Measurements from ENCODE around the gene ANKMY1.

GRCh38 chr2:240506406-240507059 lies 51.3 kb downstream of the ANKMY1 start:
- TF ChIP-seq, protein P1, sequence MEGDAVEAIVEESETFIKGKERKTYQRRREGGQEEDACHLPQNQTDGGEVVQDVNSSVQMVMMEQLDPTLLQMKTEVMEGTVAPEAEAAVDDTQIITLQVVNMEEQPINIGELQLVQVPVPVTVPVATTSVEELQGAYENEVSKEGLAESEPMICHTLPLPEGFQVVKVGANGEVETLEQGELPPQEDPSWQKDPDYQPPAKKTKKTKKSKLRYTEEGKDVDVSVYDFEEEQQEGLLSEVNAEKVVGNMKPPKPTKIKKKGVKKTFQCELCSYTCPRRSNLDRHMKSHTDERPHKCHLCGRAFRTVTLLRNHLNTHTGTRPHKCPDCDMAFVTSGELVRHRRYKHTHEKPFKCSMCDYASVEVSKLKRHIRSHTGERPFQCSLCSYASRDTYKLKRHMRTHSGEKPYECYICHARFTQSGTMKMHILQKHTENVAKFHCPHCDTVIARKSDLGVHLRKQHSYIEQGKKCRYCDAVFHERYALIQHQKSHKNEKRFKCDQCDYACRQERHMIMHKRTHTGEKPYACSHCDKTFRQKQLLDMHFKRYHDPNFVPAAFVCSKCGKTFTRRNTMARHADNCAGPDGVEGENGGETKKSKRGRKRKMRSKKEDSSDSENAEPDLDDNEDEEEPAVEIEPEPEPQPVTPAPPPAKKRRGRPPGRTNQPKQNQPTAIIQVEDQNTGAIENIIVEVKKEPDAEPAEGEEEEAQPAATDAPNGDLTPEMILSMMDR (IDR thresholded peaks at IDR 0.05), result no peak
- no peak for TF ChIP-seq POLR2A (IDR thresholded peaks at IDR 0.05)
